Left renal pelvis (tissue), 4 donors: ENCODE measurements around the gene BIK. TPM values are rescaled to one million over a fixed set of nuclear protein-coding genes. Genes with fewer than 3 reads are reported as not detected.

ENCODE experiments used
- DNase-seq, 4 donors: peaks; one replicate each; pipeline ENCODE4 v3.0.0-alpha.2; 2013; ENCODE audit warnings: low read depth in 4 of 4, low spot score in 3 of 4
- polyA plus RNA-seq, 4 donors: library from polyadenylated mRNA; unstranded; fragments of 120-200 nt; gene quantifications; one replicate each; pipeline ENCODE4 v1.2.1, GENCODE V29; 2013; ENCODE audit not compliant: insufficient read length in 4 of 4

Gene BIK
- polyA plus RNA-seq, 4 donors = 0.42 to 1.4 (median 0.95) TPM

DNA sequence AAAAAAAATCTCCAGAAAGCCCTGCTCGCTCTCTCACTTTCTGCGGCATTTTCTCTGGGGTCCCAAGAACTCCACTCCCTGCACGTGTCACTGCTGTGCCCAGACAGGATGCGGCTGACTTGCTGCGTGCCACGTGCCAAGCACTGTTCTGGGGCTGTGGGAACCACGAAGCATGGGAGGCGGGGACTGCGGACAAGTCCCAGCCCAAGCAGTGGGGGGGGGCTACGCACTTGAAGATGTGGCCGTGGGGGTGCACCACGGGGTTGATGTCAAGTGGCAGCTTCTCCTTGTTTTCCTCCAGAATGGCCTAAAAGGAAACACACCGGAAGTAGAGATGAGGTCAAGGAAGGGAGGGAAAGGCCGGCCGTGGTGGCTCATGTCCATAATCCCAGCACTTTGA lies 65.5 kb downstream of the BIK start:
- no peak for DNase-seq

- DNase-seq = no peak
Observed at GRCh38 chr22:43177479-43177878, 66.9 kb downstream of the BIK start.

Other genes starting within 250 kb of the BIK start
- gene PACSIN2, start 95.6 kb upstream of the BIK start, polyA plus RNA-seq = 10 to 100 TPM; 37.4 to 68.4 (median 63.4) TPM
- gene TTLL1, start 21.4 kb upstream of the BIK start, polyA plus RNA-seq = 10 to 100 TPM; 13.1 to 20.9 (median 17.3) TPM
- 10 to 100 TPM; 10.2 to 29.1 (median 18.8) TPM for gene MCAT, start 32.6 kb downstream of the BIK start, polyA plus RNA-seq
- gene TSPO, start 40.8 kb downstream of the BIK start, polyA plus RNA-seq = 10 to 100 TPM; 18.4 to 36.3 (median 22.1) TPM
- gene TTLL12, start 76.4 kb downstream of the BIK start, polyA plus RNA-seq = 10 to 100 TPM; 21.0 to 31.3 (median 24.6) TPM
- gene SCUBE1, start 232.6 kb downstream of the BIK start, polyA plus RNA-seq = 10 to 100 TPM in 2 of 4 donors, 1 to 10 TPM in 2; 7.7 to 42.2 (median 9.9) TPM